ENCODE measurements around the gene XIRP1.

DNA sequence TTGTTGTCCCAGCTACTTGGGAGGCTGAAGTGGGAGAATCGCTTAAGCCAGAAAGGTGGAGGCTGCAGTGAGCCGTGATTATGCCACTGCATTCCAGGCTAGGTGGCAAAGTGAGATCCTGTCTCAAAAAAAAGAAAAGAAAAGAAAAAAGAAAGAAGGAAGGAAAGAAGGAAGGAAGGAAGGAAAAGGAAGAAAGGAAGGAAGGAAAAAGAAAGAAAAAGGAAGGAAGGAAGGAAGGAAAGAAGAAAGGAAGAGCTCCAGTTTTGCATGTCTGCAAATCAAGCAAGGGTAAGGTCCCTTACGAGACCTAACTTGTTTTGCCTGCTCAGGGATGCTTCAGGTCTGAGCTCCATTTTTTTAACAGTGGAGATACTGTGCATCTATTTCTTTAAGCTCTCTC lies 3.6 kb upstream of the XIRP1 start:
- TF ChIP-seq POLR2AphosphoS5 (IDR thresholded peaks at IDR 0.05; ENCODE audit: low read depth, low read length) (no peak), POLR2A (IDR thresholded peaks at IDR 0.05; ENCODE audit: low read depth, low read length) (no peak), TAF1 (IDR thresholded peaks at IDR 0.05; ENCODE audit: low read depth, low read length) (no peak)

Measured in GM12891 (cell line).